ENCODE results near the gene VEZT. TPM values are rescaled to one million over a fixed set of nuclear protein-coding genes. Genes with fewer than 3 reads are reported as not detected.
A peak's percentile ranks its signal among the peaks of the same experiment; 100 is the strongest.

The VEZT gene
- total RNA-seq, 2 experiments from 2014 or later: 36.9 to 52.3 TPM

GRCh38 chr12:95262808-95263207 is 45.2 kb downstream of the VEZT start:
- peaks cover 11% of the 10 kb centered on the region for H3K36me3 Mint-ChIP-seq
- CTCF ChIA-PET: interaction anchor here (1.3 kb wide), 1 partner anchor 9 kb away, joined by 4 read pairs; no protein-coding TSS in a partner anchor
- H3K9me3 Mint-ChIP-seq (ENCODE audit: low read depth): no peaks in the 10 kb centered on the region
- DNase-seq: no peak
- no peaks in the 10 kb centered on the region for H3K27me3 Mint-ChIP-seq
- H3K4me3 Mint-ChIP-seq: no peak overlapping the region
- H3K4me1 Mint-ChIP-seq: no peaks in the 10 kb centered on the region
- no peak overlapping the region for H3K27ac Mint-ChIP-seq
- ATAC-seq: no peak

- CTCF ChIA-PET: no interaction called here
Measured at GRCh38 chr12:95265765-95266164, 48.2 kb downstream of the VEZT start.

GRCh38 chr12:95266254-95266653 is 48.6 kb downstream of the VEZT start:
- CTCF ChIA-PET: interaction anchor here (0.8 kb wide), 1 partner anchor 11 kb away, joined by 3 read pairs; no protein-coding TSS in a partner anchor
- H3K27me3 Mint-ChIP-seq: no peaks in the 10 kb centered on the region
- DNase-seq: no peak
- H3K9me3 Mint-ChIP-seq (ENCODE audit: low read depth): no peaks in the 10 kb centered on the region
- peaks cover 10% of the 10 kb centered on the region for H3K36me3 Mint-ChIP-seq
- H3K4me1 Mint-ChIP-seq: no peaks in the 10 kb centered on the region
- H3K4me3 Mint-ChIP-seq: no peak overlapping the region
- no peak for ATAC-seq
- H3K27ac Mint-ChIP-seq: no peak overlapping the region

More at GRCh38 chr12:95265765-95266164, 48.2 kb downstream of the VEZT start:
- no peak overlapping the region for H3K4me3 Mint-ChIP-seq
- H3K4me1 Mint-ChIP-seq: no peaks in the 10 kb centered on the region
- no peaks in the 10 kb centered on the region for H3K27me3 Mint-ChIP-seq
- ATAC-seq: no peak
- no peak for DNase-seq
- H3K9me3 Mint-ChIP-seq (ENCODE audit: low read depth): no peaks in the 10 kb centered on the region
- peaks cover 11% of the 10 kb centered on the region for H3K36me3 Mint-ChIP-seq
- no peak overlapping the region for H3K27ac Mint-ChIP-seq

- peaks cover 19% of the 10 kb centered on the region for H3K36me3 Mint-ChIP-seq
- H3K4me1 Mint-ChIP-seq: no peaks in the 10 kb centered on the region
- ATAC-seq (no peak), DNase-seq (no peak)
- no peak overlapping the region for H3K27ac Mint-ChIP-seq
- no peaks in the 10 kb centered on the region for H3K27me3 Mint-ChIP-seq
- CTCF ChIA-PET: no interaction called here
- no peak overlapping the region for H3K4me3 Mint-ChIP-seq
- no peaks in the 10 kb centered on the region for H3K9me3 Mint-ChIP-seq (ENCODE audit: low read depth)
Measured at GRCh38 chr12:95269892-95270291, 52.3 kb downstream of the VEZT start.

- no peak for ATAC-seq
- H3K4me1 Mint-ChIP-seq: no peaks in the 10 kb centered on the region
- DNase-seq: no peak
Measured at GRCh38 chr12:95271465-95271864, 53.9 kb downstream of the VEZT start.

GRCh38 chr12:95277139-95277538 is 59.5 kb downstream of the VEZT start:
- ATAC-seq (no peak), DNase-seq (no peak)
- no peaks in the 10 kb centered on the region for H3K27me3 Mint-ChIP-seq
- H3K9me3 Mint-ChIP-seq (ENCODE audit: low read depth): no peaks in the 10 kb centered on the region
- no peak overlapping the region for H3K4me3 Mint-ChIP-seq
- H3K4me1 Mint-ChIP-seq: peaks cover 7% of the 10 kb centered on the region
- H3K36me3 Mint-ChIP-seq: peaks cover 29% of the 10 kb centered on the region
- CTCF ChIA-PET: interaction anchor here (1.5 kb wide), 1 partner anchor 60 kb away, joined by 4 read pairs; the partner anchor contains the start of genes FGD6 and VEZT
- no peak overlapping the region for H3K27ac Mint-ChIP-seq

More at GRCh38 chr12:95271465-95271864, 53.9 kb downstream of the VEZT start:
- Mint-ChIP-seq H3K36me3 (peaks cover 22% of the 10 kb centered on the region), H3K27ac (no peak overlapping the region), H3K9me3 (ENCODE audit: low read depth) (no peaks in the 10 kb centered on the region), H3K27me3 (no peaks in the 10 kb centered on the region), H3K4me3 (no peak overlapping the region)
- CTCF ChIA-PET: no interaction called here

- DNase-seq: no peak
- Mint-ChIP-seq H3K27ac (no peak overlapping the region), H3K27me3 (no peaks in the 10 kb centered on the region), H3K9me3 (ENCODE audit: low read depth) (no peaks in the 10 kb centered on the region), H3K36me3 (peaks cover 39% of the 10 kb centered on the region), H3K4me1 (peaks cover 7% of the 10 kb centered on the region), H3K4me3 (no peak overlapping the region)
- ATAC-seq: no peak
- CTCF ChIA-PET: no interaction called here
Measured at GRCh38 chr12:95279856-95280255, 62.2 kb downstream of the VEZT start.

GRCh38 chr12:95282266-95282665 is 64.7 kb downstream of the VEZT start:
- Mint-ChIP-seq H3K4me1 (peaks cover 7% of the 10 kb centered on the region), H3K27ac (no peak overlapping the region), H3K9me3 (ENCODE audit: low read depth) (no peaks in the 10 kb centered on the region), H3K4me3 (no peak overlapping the region), H3K27me3 (no peaks in the 10 kb centered on the region), H3K36me3 (peaks cover 30% of the 10 kb centered on the region)
- ATAC-seq: no peak
- DNase-seq: no peak
- CTCF ChIA-PET: interaction anchor here (0.7 kb wide), 1 partner anchor 1791 kb away, joined by 3 read pairs; no protein-coding TSS in a partner anchor

- no peak for ATAC-seq
- Mint-ChIP-seq H3K4me1 (peaks cover 7% of the 10 kb centered on the region), H3K9me3 (ENCODE audit: low read depth) (no peaks in the 10 kb centered on the region), H3K27me3 (no peaks in the 10 kb centered on the region), H3K4me3 (no peak overlapping the region), H3K27ac (no peak overlapping the region), H3K36me3 (peaks cover 31% of the 10 kb centered on the region)
- CTCF ChIA-PET: no interaction called here
- no peak for DNase-seq
Measured at GRCh38 chr12:95283371-95283770, 65.8 kb downstream of the VEZT start.

- Mint-ChIP-seq H3K4me1 (no peaks in the 10 kb centered on the region), H3K9me3 (ENCODE audit: low read depth) (no peaks in the 10 kb centered on the region), H3K27me3 (no peaks in the 10 kb centered on the region), H3K36me3 (peaks cover 28% of the 10 kb centered on the region), H3K27ac (no peak overlapping the region), H3K4me3 (no peak overlapping the region)
- ATAC-seq (no peak), DNase-seq (no peak)
- CTCF ChIA-PET: no interaction called here
Measured at GRCh38 chr12:95286713-95287112, 69.1 kb downstream of the VEZT start.

GRCh38 chr12:95291501-95291900 is 73.9 kb downstream of the VEZT start:
- CTCF ChIA-PET: no interaction called here
- H3K36me3 Mint-ChIP-seq: peaks cover 15% of the 10 kb centered on the region
- ATAC-seq: no peak

GRCh38 chr12:95298916-95299315 is 81.3 kb downstream of the VEZT start:
- H3K4me3 Mint-ChIP-seq: no peak overlapping the region
- no peaks in the 10 kb centered on the region for H3K27me3 Mint-ChIP-seq
- DNase-seq (no peak), ATAC-seq (no peak)
- peaks cover 7% of the 10 kb centered on the region for H3K4me1 Mint-ChIP-seq
- peaks cover 24% of the 10 kb centered on the region for H3K36me3 Mint-ChIP-seq
- H3K9me3 Mint-ChIP-seq (ENCODE audit: low read depth): no peaks in the 10 kb centered on the region
- H3K27ac Mint-ChIP-seq: no peak overlapping the region
- CTCF ChIA-PET: no interaction called here

More at GRCh38 chr12:95291501-95291900, 73.9 kb downstream of the VEZT start:
- Mint-ChIP-seq H3K4me3 (no peak overlapping the region), H3K27me3 (no peaks in the 10 kb centered on the region), H3K9me3 (ENCODE audit: low read depth) (no peaks in the 10 kb centered on the region), H3K27ac (no peak overlapping the region), H3K4me1 (no peaks in the 10 kb centered on the region)
- no peak for DNase-seq

- ATAC-seq (no peak), DNase-seq (peak; percentile 55)
- Mint-ChIP-seq H3K27ac (no peak overlapping the region), H3K36me3 (peaks cover 22% of the 10 kb centered on the region), H3K4me1 (peaks cover 7% of the 10 kb centered on the region), H3K9me3 (ENCODE audit: low read depth) (no peaks in the 10 kb centered on the region), H3K4me3 (no peak overlapping the region), H3K27me3 (no peaks in the 10 kb centered on the region)
- CTCF ChIA-PET: no interaction called here
Measured at GRCh38 chr12:95300286-95300685, 82.7 kb downstream of the VEZT start.

- Mint-ChIP-seq H3K36me3 (peaks cover 18% of the 10 kb centered on the region), H3K27me3 (no peaks in the 10 kb centered on the region), H3K4me3 (no peak overlapping the region), H3K27ac (no peak overlapping the region), H3K9me3 (ENCODE audit: low read depth) (no peaks in the 10 kb centered on the region), H3K4me1 (peaks cover 7% of the 10 kb centered on the region)
- no peak for DNase-seq
- CTCF ChIA-PET: interaction anchor here (1.1 kb wide), 1 partner anchor 13 kb away, joined by 4 read pairs; no protein-coding TSS in a partner anchor
- no peak for ATAC-seq
Measured at GRCh38 chr12:95303476-95303875, 85.9 kb downstream of the VEZT start.

All from activated CD8-positive, alpha-beta memory T cell treated with anti-CD3 and anti-CD28 coated beads, Interleukin-2, amount 10 ng/mL, durations not matched to agents 7 days and 5 days (primary cell).